GM19035 (cell line): Measurements from ENCODE around the gene ZBTB46.

Experiments
- ATAC-seq: cut with Tn5 transposase; IDR thresholded peaks from one replicate; pipeline ENCODE4 v1.9.1; 2021; ENCODE audit not compliant: unreplicated experiment

The ZBTB46 gene

GRCh38 chr20:63697357-63697867, 133.7 kb downstream of the ZBTB46 start:
- no peak for ATAC-seq

- ATAC-seq, result no peak
These were observed 134.3 kb downstream of the ZBTB46 start, which contains the start of gene TNFRSF6B for GRCh38 chr20:63696628-63697356. Gene TNFRSF6B (plus strand): TSS chr20:63696652. CDS start chr20:63696768, 116 bp downstream.

- no peak for ATAC-seq
These were observed 134.8 kb downstream of the ZBTB46 start for GRCh38 chr20:63696306-63696627.

GRCh38 chr20:63695424-63696305, 135.4 kb downstream of the ZBTB46 start:
- ATAC-seq, result no peak

- ATAC-seq, result no peak
These were observed 136.3 kb downstream of the ZBTB46 start for GRCh38 chr20:63694584-63695423.

GRCh38 chr20:63693733-63694583, 137.1 kb downstream of the ZBTB46 start:
- ATAC-seq, result no peak
